Ishikawa (cell line): ENCODE data around the gene FARS2.

Experiments used
- CEBPB ChIP-seq: IDR thresholded peaks from 2 replicates; pipeline ENCODE4 v1.6.1; 2012
- CREB1 ChIP-seq: IDR thresholded peaks from 2 replicates; pipeline ENCODE4 v1.6.1; 2012; ENCODE audit warnings: low read depth
- EGR1 ChIP-seq: IDR thresholded peaks from 2 replicates; pipeline ENCODE4 v1.6.1; 2012
- EP300 ChIP-seq: IDR thresholded peaks from 2 replicates; pipeline ENCODE4 v1.6.1; 2012; ENCODE audit warnings: borderline replicate concordance
- FOXM1 ChIP-seq: IDR thresholded peaks from 2 replicates; pipeline ENCODE4 v1.6.1; 2012; ENCODE audit warnings: low read depth, borderline replicate concordance
- MAX ChIP-seq: IDR thresholded peaks from 2 replicates; pipeline ENCODE4 v1.6.1; 2012
- NFIC ChIP-seq: IDR thresholded peaks from 2 replicates; pipeline ENCODE4 v1.6.1; 2012
- RAD21 ChIP-seq: IDR thresholded peaks from 2 replicates; pipeline ENCODE4 v1.6.1; 2012; ENCODE audit warnings: low read depth
- REST ChIP-seq: IDR thresholded peaks from 2 replicates; pipeline ENCODE4 v1.6.1; 2012; ENCODE audit warnings: low read depth, mild to moderate bottlenecking
- TAF1 ChIP-seq: IDR thresholded peaks from 2 replicates; pipeline ENCODE4 v1.6.1; 2012; ENCODE audit warnings: low read depth, mild to moderate bottlenecking
- TCF12 ChIP-seq: IDR thresholded peaks from 2 replicates; pipeline ENCODE4 v1.6.1; 2012; ENCODE audit warnings: low read depth
- TEAD4 ChIP-seq: IDR thresholded peaks from 2 replicates; pipeline ENCODE4 v1.6.1; 2012
- YY1 ChIP-seq: IDR thresholded peaks from 2 replicates; pipeline ENCODE4 v1.6.1; 2012; ENCODE audit warnings: low read depth
- TF ChIP-seq, protein P1 (sequence below): IDR thresholded peaks from 2 replicates; pipeline ENCODE4 v1.6.1; 2012

GRCh38 chr6:5746759-5747130, 485.4 kb downstream of the FARS2 start:
- TF ChIP-seq, protein P1, sequence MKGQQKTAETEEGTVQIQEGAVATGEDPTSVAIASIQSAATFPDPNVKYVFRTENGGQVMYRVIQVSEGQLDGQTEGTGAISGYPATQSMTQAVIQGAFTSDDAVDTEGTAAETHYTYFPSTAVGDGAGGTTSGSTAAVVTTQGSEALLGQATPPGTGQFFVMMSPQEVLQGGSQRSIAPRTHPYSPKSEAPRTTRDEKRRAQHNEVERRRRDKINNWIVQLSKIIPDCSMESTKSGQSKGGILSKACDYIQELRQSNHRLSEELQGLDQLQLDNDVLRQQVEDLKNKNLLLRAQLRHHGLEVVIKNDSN = no peak
- TF ChIP-seq REST = no peak
- no peak for TF ChIP-seq TAF1
- no peak for TF ChIP-seq EP300
- no peak for TF ChIP-seq YY1
- no peak for TF ChIP-seq CEBPB
- no peak for TF ChIP-seq TCF12
- no peak for TF ChIP-seq RAD21
- no peak for TF ChIP-seq TEAD4
- no peak for TF ChIP-seq CREB1
- TF ChIP-seq NFIC = no peak
- no peak for TF ChIP-seq FOXM1
- no peak for TF ChIP-seq EGR1
- TF ChIP-seq MAX = no peak
